ENCODE measurements around the gene CFAP99. TPM values are rescaled to one million over a fixed set of nuclear protein-coding genes. Genes with fewer than 3 reads are reported as not detected.

CFAP99 gene
- total and polyA plus RNA-seq, 9 of the 15 experiments (the other 6 are each of a cell fraction or from before 2014, with no cell fraction given) = 0.07 to 0.18 (median 0.09) TPM; not detected in 6

- H3K9me3 ChIP-seq (replicated peaks; ENCODE audit: control insufficient read depth, insufficient read depth, low read depth, low read length) = no peaks in the 10 kb centered on the region
- POLR2A ChIA-PET = interaction anchor here (0.6 to 3.2 kb wide), 8 partner anchors 9 to 69 kb away, joined by 3 to 18 read pairs (median 3); no protein-coding TSS in a partner anchor
- intact Hi-C loops (cut with micrococcal nuclease) = loop anchor here (2.0 kb wide), 1 partner anchor 15 kb away; no protein-coding TSS in a partner anchor
- BruUV-seq (replicated peaks) = no TSS peak
- DNase-seq (ENCODE audit: extremely low read depth in 1 of 4, low spot score in 3 of 4) = peak; percentile 89 to 93 (median 90)
- peak overlapping the region in 1 of 2 experiments; percentile 86; a peak in 3 of 4 replicates for H3K9ac ChIP-seq (ENCODE audit: insufficient read depth in 1 of 2, low read depth in 2 of 2, low read length in 2 of 2)
- in situ Hi-C loops (cut with MboI) = no loop called here
- H3K27me3 ChIP-seq (ENCODE audit: control insufficient read depth in 2 of 2, insufficient read depth in 2 of 2, low read length in 2 of 2) = no peaks in the 10 kb centered on the region
- H3K79me2 ChIP-seq (ENCODE audit: control insufficient read depth, insufficient read depth, low read length) = peaks cover 65% of the 10 kb centered on the region
- peaks cover 30 to 72% of the 10 kb centered on the region in 2 experiments for H3K4me1 ChIP-seq (replicated peaks in 1 of 2; ENCODE audit: control insufficient read depth in 2 of 2, insufficient read depth in 2 of 2, low read length in 2 of 2)
- H3K27ac ChIP-seq (ENCODE audit: extremely low read depth, low read depth, low read length) = no peak overlapping the region
- peak overlapping the region; percentile 33; the same call in 1 of the 2 replicates for H2AFZ ChIP-seq (ENCODE audit: low read depth, low read length)
- ATAC-seq = peak; percentile 96
- FAIRE-seq = peak; percentile 92
- no peaks in the 10 kb centered on the region for H4K20me1 ChIP-seq (replicated peaks; ENCODE audit: control insufficient read depth, insufficient read depth, low read length)
- H3K9me1 ChIP-seq (ENCODE audit: control insufficient read depth, insufficient read depth, low read length) = peaks cover 4% of the 10 kb centered on the region
- H3K4me3 ChIP-seq = no peak overlapping the region
- peak overlapping the region; percentile 73 for H3K4me2 ChIP-seq (ENCODE audit: insufficient read depth, low read length)
- WGBS (ENCODE audit: insufficient coverage, low coverage, missing lambda C conversion rate) = 17% methylated on average over 26 of the region's 27 CpGs
- peaks cover 8% of the 10 kb centered on the region; the same call in 1 of the 3 replicates for H3K36me3 ChIP-seq (ENCODE audit: control insufficient read depth, insufficient read depth, low read length)
- CTCF ChIA-PET (ENCODE audit: low intra/inter-chr PET ratio) = no interaction called here
- TF ChIP-seq MAZ (CRISPR knock-in tag; conservative IDR thresholded peaks at IDR 0.05 in 1 of 2, IDR thresholded peaks at IDR 0.05 in 1 of 2) (peak; percentile 81 to 91), CCNT2 (IDR thresholded peaks at IDR 0.05; ENCODE audit: borderline replicate concordance, extremely low read depth, insufficient read length, low read depth, low read length) (peak; percentile 48), ZNF146 (CRISPR knock-in tag; IDR thresholded peaks at IDR 0.05; ENCODE audit: unreplicated experiment) (no peak), ZNF232 (CRISPR knock-in tag; IDR thresholded peaks at IDR 0.05) (no peak), REST (IDR thresholded peaks at IDR 0.05; ENCODE audit: borderline replicate concordance) (no peak), REST (CRISPR knock-in tag; IDR thresholded peaks at IDR 0.05; ENCODE audit: low read depth) (peak; percentile 42; the same call in 1 of the 2 replicates), MYC (IDR thresholded peaks at IDR 0.05; ENCODE audit: low read depth, low read length) (0 out of 2 replicates have a peak, but pooled peaks have one; percentile 28), MYC (CRISPR knock-in tag; IDR thresholded peaks at IDR 0.05; ENCODE audit: borderline replicate concordance, low read depth) (no peak), SP1 (CRISPR knock-in tag; IDR thresholded peaks at IDR 0.05) (0 out of 2 replicates have a peak, but pooled peaks have one; percentile 41), KLF1 (tag; IDR thresholded peaks at IDR 0.05) (0 out of 2 replicates have a peak, but pooled peaks have one; percentile 48), HDAC2 (IDR thresholded peaks at IDR 0.05) (0 out of 2 replicates have a peak, but pooled peaks have one; percentile 16), SMAD4 (CRISPR knock-in tag; conservative IDR thresholded peaks at IDR 0.05) (peak; percentile 42), EP300 (IDR thresholded peaks at IDR 0.05; ENCODE audit: low read length) (0 out of 2 replicates have a peak, but pooled peaks have one; percentile 3)
These were observed 16.5 kb upstream of the CFAP99 start for GRCh38 chr4:2402048-2402842.

Data from K562 (cell line).